Measurements from ENCODE around the gene TRIM16. TPM values are rescaled to one million over a fixed set of nuclear protein-coding genes. Genes with fewer than 3 reads are reported as not detected.

The TRIM16 gene
- total and polyA plus RNA-seq, 9 of the 15 experiments (the other 6 are each of a cell fraction or from before 2014, with no cell fraction given): 3.5 to 9.2 (median 8.2) TPM

- TF ChIP-seq REST (IDR thresholded peaks at IDR 0.05; ENCODE audit: borderline replicate concordance): peak; percentile 86
- no peak for TF ChIP-seq REST (CRISPR knock-in tag; IDR thresholded peaks at IDR 0.05; ENCODE audit: low read depth)
- TF ChIP-seq ATF7 (IDR thresholded peaks at IDR 0.05): peak; percentile 96
- TF ChIP-seq RFX1 (IDR thresholded peaks at IDR 0.05): no peak
- no peak for TF ChIP-seq CCAR2 (IDR thresholded peaks at IDR 0.05; ENCODE audit: low read depth, low read length)
- no peak for TF ChIP-seq POLR2B (IDR thresholded peaks at IDR 0.05; ENCODE audit: low read depth, partially characterized antibody)
- TF ChIP-seq UBTF (IDR thresholded peaks at IDR 0.05; ENCODE audit: borderline replicate concordance in 1 of 2, low read depth in 2 of 2, low read length in 2 of 2): no peak
- no peak for TF ChIP-seq SIN3A (IDR thresholded peaks at IDR 0.05; ENCODE audit: borderline replicate concordance in 2 of 2, control insufficient read depth in 1 of 2, low read depth in 2 of 2, low read length in 2 of 2)
- no peak; the same call in 1 of the 2 replicates for TF ChIP-seq CBFA2T2 (conservative IDR thresholded peaks at IDR 0.05)
- TF ChIP-seq ZNF124 (CRISPR knock-in tag; IDR thresholded peaks at IDR 0.05): no peak
- TF ChIP-seq ZSCAN32 (CRISPR knock-in tag; IDR thresholded peaks at IDR 0.05): no peak
- TF ChIP-seq NCOR1 (IDR thresholded peaks at IDR 0.05): no peak
- TF ChIP-seq SNRNP70 (optimal IDR thresholded peaks at IDR 0.05; ENCODE audit: low read depth, low read length): no peak
- TF ChIP-seq ZNF764 (CRISPR knock-in tag; IDR thresholded peaks at IDR 0.05; ENCODE audit: low read depth): no peak
- TF ChIP-seq HMBOX1 (IDR thresholded peaks at IDR 0.05): 0 out of 2 replicates have a peak, but pooled peaks have one; percentile 16
- no peak for TF ChIP-seq ZBTB1 (CRISPR knock-in tag; IDR thresholded peaks at IDR 0.05; ENCODE audit: borderline replicate concordance, low read depth)
Measured at GRCh38 chr17:15651583-15652110, 32.5 kb downstream of the TRIM16 start (continued).

Measured in K562 (cell line).